ENCODE results near the gene MAZ. TPM values are rescaled to one million over a fixed set of nuclear protein-coding genes. Genes with fewer than 3 reads are reported as not detected.

Gene MAZ
- total and polyA plus RNA-seq, 2 of the 13 experiments (the other 11 are each of a cell fraction or from before 2014, with no cell fraction given) = 203 to 277 TPM

- 0 out of 2 replicates have a peak, but pooled peaks have one; percentile 48 for TF ChIP-seq SSRP1 (CRISPR knock-in tag; IDR thresholded peaks at IDR 0.05)
- TF ChIP-seq ZNF543 (CRISPR knock-in tag; IDR thresholded peaks at IDR 0.05) = peak; percentile 26; the same call in 1 of the 2 replicates
- 0 out of 2 replicates have a peak, but pooled peaks have one; percentile 40 for TF ChIP-seq ZNF747 (CRISPR knock-in tag; IDR thresholded peaks at IDR 0.05; ENCODE audit: borderline replicate concordance)
- TF ChIP-seq, protein P1, sequence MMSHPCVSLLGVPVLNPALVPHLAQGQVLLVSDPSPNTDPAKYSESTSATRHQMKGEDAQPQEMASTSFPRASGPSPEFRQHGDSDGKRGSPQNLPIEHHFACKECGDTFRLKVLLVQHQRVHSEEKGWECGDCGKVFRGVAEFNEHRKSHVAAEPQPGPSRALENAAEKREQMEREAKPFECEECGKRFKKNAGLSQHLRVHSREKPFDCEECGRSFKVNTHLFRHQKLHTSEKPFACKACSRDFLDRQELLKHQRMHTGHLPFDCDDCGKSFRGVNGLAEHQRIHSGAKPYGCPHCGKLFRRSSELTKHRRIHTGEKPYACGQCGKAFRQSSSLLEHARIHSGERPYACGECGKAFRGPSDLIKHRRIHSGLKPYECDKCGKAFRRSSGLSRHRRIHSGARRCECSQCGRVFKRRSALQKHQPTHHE (CRISPR knock-in tag; IDR thresholded peaks at IDR 0.05; ENCODE audit: borderline replicate concordance) = 0 out of 2 replicates have a peak, but pooled peaks have one; percentile 33
- TF ChIP-seq ZNF674 (CRISPR knock-in tag; IDR thresholded peaks at IDR 0.05; ENCODE audit: low read depth) = no peak
- TF ChIP-seq, protein P2, sequence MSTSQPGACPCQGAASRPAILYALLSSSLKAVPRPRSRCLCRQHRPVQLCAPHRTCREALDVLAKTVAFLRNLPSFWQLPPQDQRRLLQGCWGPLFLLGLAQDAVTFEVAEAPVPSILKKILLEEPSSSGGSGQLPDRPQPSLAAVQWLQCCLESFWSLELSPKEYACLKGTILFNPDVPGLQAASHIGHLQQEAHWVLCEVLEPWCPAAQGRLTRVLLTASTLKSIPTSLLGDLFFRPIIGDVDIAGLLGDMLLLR (CRISPR knock-in tag; IDR thresholded peaks at IDR 0.05) = 0 out of 2 replicates have a peak, but pooled peaks have one; percentile 2
- TF ChIP-seq CENPX (CRISPR knock-in tag; IDR thresholded peaks at IDR 0.05) = no peak
- peak; percentile 1 to 47; a peak in 1 of 4 replicates for TF ChIP-seq POLR2A (IDR thresholded peaks at IDR 0.05; ENCODE audit: insufficient read depth in 1 of 2, low read depth in 2 of 2, low read length in 2 of 2)
- 0 out of 2 replicates have a peak, but pooled peaks have one; percentile 2 for TF ChIP-seq HIVEP1 (CRISPR knock-in tag; IDR thresholded peaks at IDR 0.05)
- no peak for TF ChIP-seq GABPA (IDR thresholded peaks at IDR 0.05; ENCODE audit: low read depth, low read length)
- 0 out of 2 replicates have a peak, but pooled peaks have one; percentile 34 for TF ChIP-seq GABPA (CRISPR knock-in tag; IDR thresholded peaks at IDR 0.05; ENCODE audit: low read depth)
- no peak for TF ChIP-seq ATF7 (IDR thresholded peaks at IDR 0.05)
- peak; percentile 29; the same call in 1 of the 2 replicates for TF ChIP-seq ATF7 (CRISPR knock-in tag; IDR thresholded peaks at IDR 0.05)
- 0 out of 2 replicates have a peak, but pooled peaks have one; percentile 27 for TF ChIP-seq ZNF761 (CRISPR knock-in tag; conservative IDR thresholded peaks at IDR 0.05)
- TF ChIP-seq NFATC3 (CRISPR knock-in tag; IDR thresholded peaks at IDR 0.05) = no peak
- peak; percentile 14; the same call in 1 of the 2 replicates for TF ChIP-seq ZFY (CRISPR knock-in tag; IDR thresholded peaks at IDR 0.05)
- TF ChIP-seq STAG1 (CRISPR knock-in tag; IDR thresholded peaks at IDR 0.05) = 0 out of 2 replicates have a peak, but pooled peaks have one; percentile 4
- TF ChIP-seq NR2C2 (CRISPR knock-in tag; IDR thresholded peaks at IDR 0.05; ENCODE audit: borderline replicate concordance) = 0 out of 2 replicates have a peak, but pooled peaks have one; percentile 30
- 0 out of 2 replicates have a peak, but pooled peaks have one; percentile 10 for TF ChIP-seq ZSCAN29 (CRISPR knock-in tag; conservative IDR thresholded peaks at IDR 0.05)
- TF ChIP-seq ZBTB8A (CRISPR knock-in tag; IDR thresholded peaks at IDR 0.05; ENCODE audit: borderline replicate concordance, low read depth) = 0 out of 2 replicates have a peak, but pooled peaks have one; percentile 53
- peak; percentile 66; the same call in 1 of the 2 replicates for TF ChIP-seq ZNF343 (CRISPR knock-in tag; IDR thresholded peaks at IDR 0.05)
- TF ChIP-seq, protein P3, sequence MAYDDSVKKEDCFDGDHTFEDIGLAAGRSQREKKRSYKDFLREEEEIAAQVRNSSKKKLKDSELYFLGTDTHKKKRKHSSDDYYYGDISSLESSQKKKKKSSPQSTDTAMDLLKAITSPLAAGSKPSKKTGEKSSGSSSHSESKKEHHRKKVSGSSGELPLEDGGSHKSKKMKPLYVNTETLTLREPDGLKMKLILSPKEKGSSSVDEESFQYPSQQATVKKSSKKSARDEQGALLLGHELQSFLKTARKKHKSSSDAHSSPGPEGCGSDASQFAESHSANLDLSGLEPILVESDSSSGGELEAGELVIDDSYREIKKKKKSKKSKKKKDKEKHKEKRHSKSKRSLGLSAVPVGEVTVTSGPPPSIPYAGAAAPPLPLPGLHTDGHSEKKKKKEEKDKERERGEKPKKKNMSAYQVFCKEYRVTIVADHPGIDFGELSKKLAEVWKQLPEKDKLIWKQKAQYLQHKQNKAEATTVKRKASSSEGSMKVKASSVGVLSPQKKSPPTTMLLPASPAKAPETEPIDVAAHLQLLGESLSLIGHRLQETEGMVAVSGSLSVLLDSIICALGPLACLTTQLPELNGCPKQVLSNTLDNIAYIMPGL (CRISPR knock-in tag; IDR thresholded peaks at IDR 0.05; ENCODE audit: borderline replicate concordance in 1 of 2, low read depth in 1 of 2) = peak in 1 of 2 experiments; percentile 59; a peak in 1 of 4 replicates
- TF ChIP-seq PHF21A (CRISPR knock-in tag; IDR thresholded peaks at IDR 0.05) = peak; percentile 42; the same call in 1 of the 2 replicates
- 0 out of 2 replicates have a peak, but pooled peaks have one; percentile 12 for TF ChIP-seq MBD4 (IDR thresholded peaks at IDR 0.05; ENCODE audit: borderline replicate concordance, low read length)
- 0 out of 2 replicates have a peak, but pooled peaks have one; percentile 4 for TF ChIP-seq ZSCAN9 (CRISPR knock-in tag; IDR thresholded peaks at IDR 0.05; ENCODE audit: borderline replicate concordance)
- TF ChIP-seq RAD51 (IDR thresholded peaks at IDR 0.05; ENCODE audit: borderline replicate concordance) = peak; percentile 65
- TF ChIP-seq ZSCAN21 (CRISPR knock-in tag; IDR thresholded peaks at IDR 0.05; ENCODE audit: borderline replicate concordance) = peak; percentile 53; the same call in 1 of the 2 replicates
Measured at GRCh38 chr16:29820730-29821642, 14.7 kb downstream of the MAZ start (continued).

Data from HepG2 (cell line).